DOHH2 (cell line): Measurements from ENCODE around the gene GNG4.

ENCODE experiments used
- EZH2phosphoT487 ChIP-seq: fragments of 200-600 bp; sonication (generic); IDR thresholded peaks from 2 replicates; pipeline ENCODE4 v1.6.1; 2017; ENCODE audit warnings: borderline replicate concordance, mild to moderate bottlenecking, antibody characterized with exemption, low read length, moderate library complexity, mixed read lengths
- TF ChIP-seq, protein P1 (sequence below): fragments of 200-600 bp; sonication (generic); IDR thresholded peaks from one replicate; pipeline ENCODE4 v1.5.1; 2014; ENCODE audit warnings: antibody characterized with exemption, mild to moderate bottlenecking, low read depth, low read length; ENCODE audit not compliant: poor library complexity, severe bottlenecking

DNA sequence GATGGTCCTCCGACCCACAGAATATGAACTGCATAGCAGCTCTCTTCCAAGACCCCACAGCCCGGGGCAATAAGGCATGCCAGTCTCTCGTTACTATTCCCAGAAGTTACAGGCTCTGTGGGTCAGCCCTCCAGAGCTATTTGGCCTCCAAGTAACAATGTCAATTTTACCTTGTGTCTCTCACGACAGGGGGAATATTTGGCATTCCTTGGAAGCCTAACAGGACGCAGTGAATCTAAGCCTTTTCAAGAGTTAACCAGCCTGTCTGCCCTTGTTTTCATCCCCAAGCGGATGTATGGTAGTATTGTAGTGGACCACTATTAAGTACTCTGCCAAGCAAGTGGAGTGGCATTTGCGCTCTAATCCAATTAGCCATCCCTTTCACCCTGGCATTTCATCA, 24.4 kb upstream of the GNG4 start:
- TF ChIP-seq, protein P1, sequence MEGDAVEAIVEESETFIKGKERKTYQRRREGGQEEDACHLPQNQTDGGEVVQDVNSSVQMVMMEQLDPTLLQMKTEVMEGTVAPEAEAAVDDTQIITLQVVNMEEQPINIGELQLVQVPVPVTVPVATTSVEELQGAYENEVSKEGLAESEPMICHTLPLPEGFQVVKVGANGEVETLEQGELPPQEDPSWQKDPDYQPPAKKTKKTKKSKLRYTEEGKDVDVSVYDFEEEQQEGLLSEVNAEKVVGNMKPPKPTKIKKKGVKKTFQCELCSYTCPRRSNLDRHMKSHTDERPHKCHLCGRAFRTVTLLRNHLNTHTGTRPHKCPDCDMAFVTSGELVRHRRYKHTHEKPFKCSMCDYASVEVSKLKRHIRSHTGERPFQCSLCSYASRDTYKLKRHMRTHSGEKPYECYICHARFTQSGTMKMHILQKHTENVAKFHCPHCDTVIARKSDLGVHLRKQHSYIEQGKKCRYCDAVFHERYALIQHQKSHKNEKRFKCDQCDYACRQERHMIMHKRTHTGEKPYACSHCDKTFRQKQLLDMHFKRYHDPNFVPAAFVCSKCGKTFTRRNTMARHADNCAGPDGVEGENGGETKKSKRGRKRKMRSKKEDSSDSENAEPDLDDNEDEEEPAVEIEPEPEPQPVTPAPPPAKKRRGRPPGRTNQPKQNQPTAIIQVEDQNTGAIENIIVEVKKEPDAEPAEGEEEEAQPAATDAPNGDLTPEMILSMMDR = no peak
- no peak for TF ChIP-seq EZH2phosphoT487
